DMS79 treated with DMSO at 0.1 percent for 48 hours (cell line): Measurements from ENCODE around the gene ZYX.
A peak's percentile ranks its signal among the peaks of the same experiment; 100 is the strongest.

Source experiments
- DNase-seq: peaks from one replicate; lab custom pipeline; 2025; lab: John Stamatoyannopoulos, UW

ZYX gene, protein sequence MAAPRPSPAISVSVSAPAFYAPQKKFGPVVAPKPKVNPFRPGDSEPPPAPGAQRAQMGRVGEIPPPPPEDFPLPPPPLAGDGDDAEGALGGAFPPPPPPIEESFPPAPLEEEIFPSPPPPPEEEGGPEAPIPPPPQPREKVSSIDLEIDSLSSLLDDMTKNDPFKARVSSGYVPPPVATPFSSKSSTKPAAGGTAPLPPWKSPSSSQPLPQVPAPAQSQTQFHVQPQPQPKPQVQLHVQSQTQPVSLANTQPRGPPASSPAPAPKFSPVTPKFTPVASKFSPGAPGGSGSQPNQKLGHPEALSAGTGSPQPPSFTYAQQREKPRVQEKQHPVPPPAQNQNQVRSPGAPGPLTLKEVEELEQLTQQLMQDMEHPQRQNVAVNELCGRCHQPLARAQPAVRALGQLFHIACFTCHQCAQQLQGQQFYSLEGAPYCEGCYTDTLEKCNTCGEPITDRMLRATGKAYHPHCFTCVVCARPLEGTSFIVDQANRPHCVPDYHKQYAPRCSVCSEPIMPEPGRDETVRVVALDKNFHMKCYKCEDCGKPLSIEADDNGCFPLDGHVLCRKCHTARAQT

DNA sequence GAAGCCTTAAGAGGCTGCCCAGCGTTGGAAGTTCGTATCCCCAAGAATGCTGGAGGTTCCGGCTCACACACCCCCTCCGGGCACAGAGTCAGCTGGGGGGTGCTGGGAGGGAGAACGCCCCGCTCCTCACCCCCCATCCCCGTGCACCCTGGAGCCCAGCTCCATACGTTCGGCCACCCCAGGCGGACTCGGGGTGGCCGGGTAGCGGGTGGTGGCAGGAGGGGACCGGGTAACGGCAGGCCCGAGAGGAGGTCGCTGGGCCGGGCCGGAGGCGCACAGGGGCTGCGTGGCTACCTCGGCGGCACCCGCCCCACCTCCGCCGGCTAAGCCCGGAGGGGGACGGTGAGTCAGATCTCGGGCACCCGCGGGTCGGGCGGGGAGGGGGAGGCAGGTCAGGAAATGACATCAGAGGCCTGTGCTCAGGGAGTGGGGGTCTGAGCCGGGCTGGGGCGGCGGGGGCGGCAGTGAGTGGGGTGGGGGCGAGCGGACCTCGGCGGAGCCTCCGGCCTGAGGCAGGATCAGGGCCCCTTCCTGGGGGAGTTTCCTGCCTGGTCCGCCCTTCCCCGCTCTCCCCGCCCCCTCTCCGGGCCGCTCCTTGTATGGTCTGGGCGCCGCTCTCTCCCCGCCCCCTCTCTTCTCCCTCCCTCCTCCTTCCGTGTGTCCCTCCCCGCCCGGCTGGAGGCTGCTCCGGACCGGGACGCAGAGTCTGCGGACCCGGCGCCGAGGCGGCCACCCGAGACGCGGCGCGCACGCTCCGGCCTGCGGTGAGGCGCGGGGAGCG, at the start of gene ZYX:
Gene ZYX (plus strand): TSS at position 700 of the 781 bp plus-strand sequence. CDS start 227 bp downstream, outside the sequence.
- DNase-seq: peak; percentile 59

- DNase-seq: no peak
These were observed 46.9 kb upstream of the ZYX start for GRCh38 chr7:143334244-143334643.

DNA sequence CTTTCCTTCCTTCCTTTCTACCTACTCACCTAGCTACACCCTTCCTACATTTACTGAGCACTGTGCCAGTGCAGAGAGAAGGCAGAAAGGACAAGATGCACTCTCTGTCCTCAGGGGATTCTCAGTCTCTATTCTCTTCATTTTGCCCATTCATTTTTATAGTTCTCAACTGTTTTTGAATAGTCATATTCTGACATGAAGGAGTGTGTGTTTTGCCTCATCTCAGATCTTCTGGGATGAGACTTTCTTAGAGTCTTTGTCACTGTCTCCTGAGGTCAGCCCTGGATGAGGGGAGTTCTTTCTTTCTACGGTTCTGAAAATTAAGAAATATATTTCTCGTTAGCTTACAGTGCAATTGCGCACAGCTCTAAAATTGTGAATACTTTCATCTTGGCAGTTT, 43.9 kb upstream of the ZYX start:
- DNase-seq: no peak

DNA sequence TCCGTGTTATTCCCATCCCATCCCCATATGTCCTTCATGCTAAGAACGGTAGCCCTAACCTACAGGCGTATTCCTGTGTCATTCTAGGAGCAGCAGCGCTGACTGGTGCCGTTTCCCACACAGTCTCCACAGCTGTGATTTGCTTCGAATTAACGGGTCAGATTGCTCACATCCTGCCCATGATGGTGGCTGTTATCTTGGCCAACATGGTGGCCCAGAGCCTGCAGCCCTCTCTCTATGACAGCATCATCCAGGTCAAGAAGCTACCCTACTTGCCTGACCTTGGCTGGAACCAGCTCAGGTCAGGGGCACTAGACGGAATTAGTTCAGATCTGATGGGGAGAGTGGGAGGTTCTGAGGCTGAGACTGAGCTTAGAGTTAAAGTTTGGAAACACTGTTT, 39.3 kb upstream of the ZYX start:
- DNase-seq: no peak

DNA sequence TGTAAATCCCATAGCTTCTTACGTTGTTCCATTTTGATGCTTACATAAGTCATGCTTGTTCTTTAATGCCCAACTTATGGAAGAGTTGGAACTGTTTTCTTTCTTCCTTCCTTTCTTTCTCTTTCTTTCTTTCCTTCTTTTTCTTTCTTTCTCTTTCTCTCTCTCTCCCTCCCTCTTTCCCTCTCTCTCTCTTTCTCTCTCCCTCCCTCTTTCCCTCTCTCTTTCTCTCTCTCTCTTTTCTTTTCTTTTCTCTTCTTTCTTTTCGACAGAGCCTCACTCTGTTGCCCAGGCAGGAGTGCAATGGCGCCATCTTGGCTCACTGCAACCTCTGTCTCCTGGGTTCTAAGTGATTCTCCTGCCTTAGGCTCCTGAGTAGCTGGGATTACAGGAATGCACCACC, 37.5 kb upstream of the ZYX start:
- DNase-seq: no peak

DNA sequence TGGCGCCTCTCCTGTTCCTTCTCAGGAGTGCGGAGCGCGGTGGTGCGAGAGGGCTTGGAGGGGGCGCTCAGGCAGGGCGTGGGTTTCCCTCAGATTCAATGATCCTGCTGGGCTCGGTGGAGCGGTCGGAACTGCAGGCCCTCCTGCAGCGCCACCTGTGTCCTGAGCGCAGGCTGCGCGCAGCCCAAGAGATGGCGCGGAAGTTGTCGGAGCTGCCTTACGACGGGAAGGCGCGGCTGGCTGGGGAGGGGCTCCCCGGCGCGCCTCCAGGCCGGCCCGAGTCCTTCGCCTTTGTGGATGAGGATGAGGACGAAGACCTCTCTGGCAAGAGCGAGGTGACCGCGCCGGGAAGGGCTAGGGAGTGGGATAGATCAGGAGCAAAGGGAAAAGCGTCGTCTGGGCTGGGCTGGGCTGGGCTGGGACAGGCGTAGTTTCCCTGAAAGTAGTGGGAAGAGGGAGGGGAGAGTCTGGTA, 35.7 kb upstream of the ZYX start:
- DNase-seq: peak; percentile 32

DNA sequence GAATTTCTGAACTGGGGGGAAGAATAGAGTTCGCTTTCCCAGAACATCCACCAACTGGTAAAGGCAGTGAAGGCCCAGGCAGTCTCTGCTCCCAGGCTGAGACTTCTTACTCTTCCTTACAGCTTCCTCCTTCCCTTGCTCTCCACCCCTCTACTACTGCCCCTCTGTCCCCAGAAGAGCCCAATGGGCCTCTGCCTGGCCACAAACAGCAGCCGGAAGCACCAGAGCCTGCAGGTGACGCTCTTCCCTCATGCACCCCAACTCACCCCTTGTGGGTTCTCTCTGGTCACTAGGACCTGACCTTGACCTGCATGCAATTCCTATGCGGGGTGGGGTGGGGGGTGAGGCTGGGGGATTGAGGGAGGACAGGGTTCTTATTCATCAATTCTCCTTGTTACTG, 35.1 kb upstream of the ZYX start:
- no peak for DNase-seq

DNA sequence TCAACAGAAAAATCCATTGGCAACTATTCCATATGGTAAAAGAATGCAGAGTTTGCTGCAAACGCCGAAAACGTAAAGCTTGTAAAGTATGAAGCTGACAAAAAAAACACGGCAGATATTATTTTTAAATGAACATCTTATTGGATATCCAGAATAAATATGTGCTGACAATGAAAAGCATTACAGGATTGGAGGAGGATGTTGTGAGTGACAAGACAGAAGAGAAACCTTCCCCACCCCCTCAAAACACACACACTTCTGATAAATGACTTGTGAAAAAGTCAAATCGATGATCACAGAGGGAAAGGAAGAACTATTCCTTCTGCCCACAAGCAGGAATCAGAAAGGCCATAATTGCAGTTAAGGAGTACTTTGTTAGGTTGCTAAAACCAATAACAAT, 33.2 kb upstream of the ZYX start:
- DNase-seq: no peak

DNA sequence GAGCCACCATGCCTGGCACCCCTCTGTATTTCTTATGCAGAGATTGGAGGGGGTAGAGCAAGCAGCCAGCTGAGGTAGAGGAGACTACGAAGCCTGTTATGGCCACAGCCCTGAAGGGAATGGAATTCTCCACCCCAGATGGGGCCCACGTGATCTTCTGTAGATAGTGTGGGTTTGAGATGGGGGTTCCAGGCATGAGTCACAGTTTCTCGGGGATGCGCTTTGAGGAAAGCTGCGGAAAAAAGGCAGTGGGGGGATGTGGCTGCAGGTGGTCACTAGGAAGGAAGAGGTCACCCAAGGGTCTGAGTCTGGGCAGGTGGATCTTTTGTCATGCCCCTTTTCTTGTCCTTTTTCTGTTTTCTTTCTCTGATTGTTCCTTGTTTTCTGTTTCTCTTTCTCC, 30.1 kb upstream of the ZYX start:
- no peak for DNase-seq

- DNase-seq: no peak
These were observed 29.6 kb upstream of the ZYX start for GRCh38 chr7:143351574-143351973.

- no peak for DNase-seq
These were observed 28.6 kb upstream of the ZYX start for GRCh38 chr7:143352531-143353002.

DNA sequence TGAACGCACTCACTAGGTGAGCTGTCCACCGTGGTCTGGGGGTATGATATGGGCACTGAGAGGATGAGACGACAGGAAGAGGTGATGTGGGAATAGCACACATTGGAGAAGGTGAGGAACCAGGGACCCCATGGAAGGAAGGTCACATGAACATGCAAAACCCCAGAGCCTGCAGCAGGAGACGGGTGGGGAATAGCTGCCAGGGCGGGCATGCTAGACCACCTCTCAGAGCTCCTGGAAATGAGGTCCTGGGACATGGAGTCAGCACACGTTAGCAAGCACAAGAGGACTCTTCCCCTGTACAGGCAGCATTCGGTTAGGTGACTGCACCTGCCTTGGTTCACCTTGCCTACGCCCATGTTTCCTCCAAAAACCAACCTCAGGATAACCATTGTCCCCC, 26.8 kb upstream of the ZYX start:
- DNase-seq: no peak

GRCh38 chr7:143354965-143355364, 26.2 kb upstream of the ZYX start:
- DNase-seq: no peak

GRCh38 chr7:143355450-143356385, 25.4 kb upstream of the ZYX start:
- no peak for DNase-seq

GRCh38 chr7:143356414-143357050, 24.6 kb upstream of the ZYX start:
- DNase-seq: no peak

DNA sequence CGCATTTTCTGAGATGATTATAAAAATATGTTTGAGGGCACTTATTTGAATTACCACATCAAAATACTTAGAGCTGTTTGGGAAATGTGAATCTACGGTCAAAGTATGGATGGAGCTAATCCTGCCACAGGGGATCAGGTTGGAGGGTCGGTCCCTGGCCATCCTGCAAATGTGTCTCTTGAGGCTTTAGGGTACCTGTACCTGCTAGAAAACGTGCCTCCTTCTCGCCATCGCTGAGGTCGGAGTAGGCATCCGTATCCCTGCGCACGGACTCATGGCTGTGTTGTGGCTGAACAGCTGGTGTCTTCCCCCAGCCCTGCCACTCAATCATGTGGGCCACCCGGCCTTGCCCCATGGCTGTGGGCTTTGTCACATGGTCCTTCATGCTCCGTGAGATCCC, 22.5 kb upstream of the ZYX start:
- no peak for DNase-seq

DNA sequence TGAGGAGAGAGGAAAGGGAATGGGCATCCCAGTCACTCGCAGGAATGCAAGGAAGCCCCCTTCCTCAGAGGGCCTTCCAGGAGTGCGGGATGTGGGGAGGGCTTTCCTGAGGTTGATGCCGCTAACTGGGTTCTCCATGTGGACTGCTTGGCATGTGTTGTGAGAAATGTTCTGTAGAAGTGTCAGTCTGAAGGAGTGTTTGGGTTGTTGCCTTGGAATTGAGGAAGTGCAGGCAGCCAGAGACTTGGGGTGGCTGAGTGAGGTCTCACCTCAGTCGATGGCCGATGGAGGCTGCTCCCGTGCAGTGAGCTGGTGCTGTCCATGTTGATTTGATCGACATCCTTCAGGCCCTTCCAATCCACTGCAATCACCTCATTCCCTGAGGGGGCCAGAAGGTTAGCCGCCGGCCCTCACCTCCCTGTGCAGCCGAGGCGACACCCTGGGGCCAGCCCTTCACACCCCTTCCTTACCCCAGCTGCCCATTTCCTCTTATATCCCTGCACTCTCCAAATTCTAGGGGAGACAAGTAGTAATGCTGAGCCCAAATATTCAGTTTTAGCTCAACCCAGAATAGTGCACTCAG, 21.3 kb upstream of the ZYX start:
- no peak for DNase-seq

- DNase-seq: no peak
These were observed 20.2 kb upstream of the ZYX start for GRCh38 chr7:143360788-143361551.

- DNase-seq: peak; percentile 13
These were observed 19.5 kb upstream of the ZYX start for GRCh38 chr7:143361552-143362130.
